ENCODE results near the gene SMAD3.

DNA sequence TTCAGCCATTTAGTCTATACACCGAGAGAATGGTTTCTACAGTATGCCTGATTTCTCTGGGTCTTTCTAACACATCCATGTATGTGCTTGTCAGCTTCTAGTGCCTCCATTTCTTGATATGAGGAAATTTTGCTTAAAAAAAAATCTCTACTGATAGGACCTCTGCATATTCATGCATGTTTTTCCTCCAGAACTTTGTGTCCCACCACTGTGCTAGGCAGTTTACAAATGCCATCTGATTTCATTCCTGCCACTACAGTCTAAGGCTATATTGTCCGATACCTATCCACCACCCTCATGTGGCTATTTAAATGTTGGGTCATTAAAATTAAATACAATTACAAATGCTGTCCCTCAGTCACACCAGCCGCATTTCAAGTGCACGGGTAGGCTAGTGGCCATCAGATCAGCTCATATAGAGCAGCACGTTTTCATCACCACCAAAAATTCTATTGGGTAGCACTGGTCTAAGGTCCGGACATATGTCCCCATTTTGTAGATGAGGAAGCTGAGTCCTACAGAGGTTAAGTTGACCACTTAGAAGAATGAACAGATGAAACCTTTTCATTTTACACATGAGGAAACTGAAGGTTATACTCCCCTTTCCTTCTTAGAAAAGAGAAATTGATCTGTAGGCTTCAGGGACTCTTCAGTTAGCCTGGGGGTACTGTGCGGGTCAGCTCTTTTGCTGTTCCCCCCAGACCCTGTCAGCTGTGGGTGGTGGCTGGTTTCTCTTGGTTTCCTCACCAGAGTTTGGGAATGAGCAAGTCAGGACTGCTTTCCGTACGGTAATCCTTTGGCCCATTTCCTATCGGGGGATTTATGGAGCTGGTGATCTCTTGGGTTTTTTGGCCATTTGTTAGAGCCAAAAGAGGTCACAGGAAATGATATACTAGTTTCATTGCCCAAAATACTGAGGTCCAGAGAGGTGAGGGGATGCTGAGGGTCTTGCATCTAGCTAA, 56.5 kb downstream of the SMAD3 start:
- TF ChIP-seq, protein P1, sequence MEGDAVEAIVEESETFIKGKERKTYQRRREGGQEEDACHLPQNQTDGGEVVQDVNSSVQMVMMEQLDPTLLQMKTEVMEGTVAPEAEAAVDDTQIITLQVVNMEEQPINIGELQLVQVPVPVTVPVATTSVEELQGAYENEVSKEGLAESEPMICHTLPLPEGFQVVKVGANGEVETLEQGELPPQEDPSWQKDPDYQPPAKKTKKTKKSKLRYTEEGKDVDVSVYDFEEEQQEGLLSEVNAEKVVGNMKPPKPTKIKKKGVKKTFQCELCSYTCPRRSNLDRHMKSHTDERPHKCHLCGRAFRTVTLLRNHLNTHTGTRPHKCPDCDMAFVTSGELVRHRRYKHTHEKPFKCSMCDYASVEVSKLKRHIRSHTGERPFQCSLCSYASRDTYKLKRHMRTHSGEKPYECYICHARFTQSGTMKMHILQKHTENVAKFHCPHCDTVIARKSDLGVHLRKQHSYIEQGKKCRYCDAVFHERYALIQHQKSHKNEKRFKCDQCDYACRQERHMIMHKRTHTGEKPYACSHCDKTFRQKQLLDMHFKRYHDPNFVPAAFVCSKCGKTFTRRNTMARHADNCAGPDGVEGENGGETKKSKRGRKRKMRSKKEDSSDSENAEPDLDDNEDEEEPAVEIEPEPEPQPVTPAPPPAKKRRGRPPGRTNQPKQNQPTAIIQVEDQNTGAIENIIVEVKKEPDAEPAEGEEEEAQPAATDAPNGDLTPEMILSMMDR (IDR thresholded peaks at IDR 0.05): no peak
- TF ChIP-seq POLR2A (IDR thresholded peaks at IDR 0.05) (no peak), POLR2AphosphoS5 (IDR thresholded peaks at IDR 0.05) (no peak)
